ENCODE results near the gene GUCA1C.

The GUCA1C gene

GRCh38 chr3:108953700-108954099, at the start of gene GUCA1C:
GUCA1C (minus strand) TSS chr3:108953879; CDS start chr3:108953762, 117 bp downstream.
- no peak for DNase-seq (ENCODE audit: low read depth)

DNA sequence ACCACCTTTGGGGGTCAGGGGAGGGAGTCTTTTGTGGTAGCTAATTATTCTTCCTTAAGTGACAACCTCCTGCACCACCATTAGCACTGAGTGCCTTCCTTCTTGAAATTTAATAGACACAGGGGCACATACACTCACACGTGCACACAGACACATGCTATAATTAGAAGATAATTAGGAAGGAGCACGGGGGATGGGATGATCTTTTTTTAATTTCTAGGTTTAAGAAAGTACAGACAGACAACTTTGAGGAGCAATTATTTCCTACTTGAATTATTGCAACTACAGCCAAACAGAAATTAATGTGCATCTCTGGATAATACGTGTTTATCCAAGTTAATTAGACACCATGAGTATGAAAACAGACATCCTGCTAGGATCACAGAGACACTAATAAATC, 44.8 kb upstream of the GUCA1C start:
- no peak for DNase-seq (ENCODE audit: low read depth)

DNA sequence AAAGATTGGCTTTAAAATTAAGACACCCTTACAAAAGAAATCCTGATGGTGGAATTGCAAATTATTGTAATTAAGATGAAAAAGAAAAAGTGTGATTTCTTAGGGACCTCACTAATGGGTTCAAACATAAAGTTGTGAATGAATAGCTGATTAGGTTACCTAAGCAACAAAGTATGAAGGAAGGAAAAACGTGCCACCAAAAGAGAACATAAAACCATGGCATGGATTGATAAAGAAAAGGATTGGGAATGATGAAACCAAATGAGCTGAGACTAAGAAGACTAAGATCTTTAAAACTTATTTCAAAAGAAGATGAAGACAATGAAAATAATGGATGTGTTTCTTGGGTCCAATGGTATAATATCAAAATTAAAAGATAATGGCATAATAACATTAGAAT, 32.2 kb upstream of the GUCA1C start:
- DNase-seq (ENCODE audit: low read depth), result no peak

- no peak for DNase-seq (ENCODE audit: low read depth)
These were observed 29.4 kb upstream of the GUCA1C start for GRCh38 chr3:108983051-108983450.

GRCh38 chr3:108976058-108976457, 22.4 kb upstream of the GUCA1C start:
- no peak for DNase-seq (ENCODE audit: low read depth)

DNA sequence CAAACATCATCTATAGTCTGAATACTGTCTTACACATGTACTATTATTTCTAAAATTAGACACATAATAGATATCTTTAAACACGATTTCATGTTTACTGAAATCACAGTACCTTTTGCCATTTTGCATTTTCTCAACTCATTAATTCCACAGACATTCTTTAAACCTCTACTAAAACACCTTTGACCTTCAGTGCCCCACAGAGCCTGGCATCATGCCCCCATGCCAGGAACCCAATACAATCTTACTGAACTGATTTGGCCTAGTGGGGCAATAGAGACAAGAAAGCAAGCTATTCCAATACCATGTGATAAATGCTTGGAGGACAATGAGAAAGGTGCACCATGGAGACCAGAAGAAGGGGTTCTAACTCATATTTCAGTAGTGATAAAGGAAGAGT, 19.3 kb upstream of the GUCA1C start:
- no peak for DNase-seq (ENCODE audit: low read depth)

- no peak for DNase-seq (ENCODE audit: low read depth)
These were observed 18.8 kb upstream of the GUCA1C start for GRCh38 chr3:108972482-108972881.

DNA sequence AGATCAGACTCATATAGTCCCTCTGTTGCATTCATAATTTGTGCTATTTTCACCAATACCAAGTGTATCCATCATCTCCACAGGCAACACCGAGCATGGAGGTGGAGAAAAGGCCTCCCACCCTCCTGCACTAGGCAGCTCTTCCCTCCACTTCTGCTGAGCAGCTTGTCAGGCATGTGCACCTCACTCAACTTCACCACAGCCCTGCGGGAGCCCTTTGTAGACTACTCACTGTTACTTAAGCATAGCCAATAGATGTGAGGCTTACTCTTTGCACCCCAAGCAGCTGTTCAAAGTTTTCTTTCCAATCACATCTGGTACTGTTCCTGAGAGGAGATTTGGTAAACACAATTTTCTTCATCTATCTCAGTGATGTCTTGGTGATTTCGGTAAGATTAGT, 16.9 kb upstream of the GUCA1C start:
- DNase-seq (ENCODE audit: low read depth), result no peak

- no peak for DNase-seq (ENCODE audit: low read depth)
These were observed 13.1 kb upstream of the GUCA1C start for GRCh38 chr3:108966773-108967172.

GRCh38 chr3:108959017-108959416, 5.3 kb upstream of the GUCA1C start:
- DNase-seq (ENCODE audit: low read depth), result no peak

DNA sequence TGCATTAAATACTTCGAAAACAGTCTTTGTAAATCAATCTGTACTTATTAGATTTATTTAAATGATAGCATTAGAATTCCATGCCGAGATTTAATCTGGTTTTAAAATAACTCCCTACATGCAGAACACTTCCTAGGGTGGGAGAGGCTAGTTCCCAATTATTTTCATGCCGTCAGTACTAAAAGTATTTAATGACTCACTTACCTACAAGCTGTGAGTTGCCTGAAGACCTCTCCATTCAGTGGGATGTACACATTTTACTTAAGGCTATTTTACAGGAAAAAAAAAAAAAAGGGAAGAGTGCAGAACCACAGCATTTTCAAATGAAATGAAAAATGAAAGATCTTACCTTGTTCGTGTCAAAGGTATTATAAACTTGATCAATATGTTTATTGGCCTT, 469 bp downstream of the GUCA1C start:
- DNase-seq (ENCODE audit: low read depth), result no peak

DNA sequence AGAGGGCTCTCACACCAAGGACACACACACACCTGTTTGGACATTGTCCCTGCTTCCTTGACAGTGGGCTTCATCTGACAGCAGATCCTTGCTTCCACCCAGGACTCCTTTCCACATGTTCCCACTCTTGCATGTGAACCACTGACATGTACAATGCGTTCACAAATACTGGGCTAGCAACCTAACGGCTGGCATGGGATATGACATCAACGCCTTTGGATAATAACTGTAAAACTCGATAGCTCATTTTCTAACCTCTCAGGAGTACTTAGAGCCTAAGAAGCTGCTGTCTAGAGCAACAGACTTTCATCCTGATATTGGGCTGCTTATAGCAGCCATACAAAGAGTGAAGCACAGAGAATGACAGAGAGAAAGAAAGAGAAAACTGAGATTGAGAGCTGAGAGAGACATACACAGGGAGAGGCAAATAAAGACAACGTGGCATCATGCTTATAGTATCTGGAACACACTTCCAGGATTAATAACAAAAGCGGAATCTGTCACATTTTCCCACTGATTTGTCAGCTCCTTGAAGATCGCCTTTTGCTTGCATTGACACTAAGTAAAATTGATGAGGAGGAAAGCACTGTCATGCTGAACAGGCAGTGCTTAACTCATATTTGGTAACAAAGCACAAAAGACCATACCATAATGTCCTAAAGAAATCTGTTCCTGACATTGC, 1.7 kb downstream of the GUCA1C start:
- no peak for DNase-seq (ENCODE audit: low read depth)

DNA sequence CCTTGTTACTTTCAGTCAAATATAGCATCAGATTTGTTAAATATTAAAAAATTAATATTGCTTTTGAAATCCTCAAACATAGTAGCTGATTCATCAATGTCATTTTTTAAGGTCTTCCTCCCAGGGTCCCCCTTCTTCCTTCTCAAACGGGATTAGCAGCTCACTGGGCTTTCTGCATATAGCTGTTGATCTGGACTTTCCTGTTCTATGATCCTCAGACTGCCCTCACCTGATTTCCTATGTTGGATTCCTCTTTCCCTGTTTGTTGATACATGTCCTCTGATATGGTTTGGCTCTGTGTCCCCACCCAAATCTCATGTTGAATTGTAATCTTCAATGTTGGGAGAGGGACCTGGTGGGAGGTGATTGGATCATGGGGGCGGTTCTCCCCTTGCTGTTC, 5.8 kb downstream of the GUCA1C start:
- no peak for DNase-seq (ENCODE audit: low read depth)

DNA sequence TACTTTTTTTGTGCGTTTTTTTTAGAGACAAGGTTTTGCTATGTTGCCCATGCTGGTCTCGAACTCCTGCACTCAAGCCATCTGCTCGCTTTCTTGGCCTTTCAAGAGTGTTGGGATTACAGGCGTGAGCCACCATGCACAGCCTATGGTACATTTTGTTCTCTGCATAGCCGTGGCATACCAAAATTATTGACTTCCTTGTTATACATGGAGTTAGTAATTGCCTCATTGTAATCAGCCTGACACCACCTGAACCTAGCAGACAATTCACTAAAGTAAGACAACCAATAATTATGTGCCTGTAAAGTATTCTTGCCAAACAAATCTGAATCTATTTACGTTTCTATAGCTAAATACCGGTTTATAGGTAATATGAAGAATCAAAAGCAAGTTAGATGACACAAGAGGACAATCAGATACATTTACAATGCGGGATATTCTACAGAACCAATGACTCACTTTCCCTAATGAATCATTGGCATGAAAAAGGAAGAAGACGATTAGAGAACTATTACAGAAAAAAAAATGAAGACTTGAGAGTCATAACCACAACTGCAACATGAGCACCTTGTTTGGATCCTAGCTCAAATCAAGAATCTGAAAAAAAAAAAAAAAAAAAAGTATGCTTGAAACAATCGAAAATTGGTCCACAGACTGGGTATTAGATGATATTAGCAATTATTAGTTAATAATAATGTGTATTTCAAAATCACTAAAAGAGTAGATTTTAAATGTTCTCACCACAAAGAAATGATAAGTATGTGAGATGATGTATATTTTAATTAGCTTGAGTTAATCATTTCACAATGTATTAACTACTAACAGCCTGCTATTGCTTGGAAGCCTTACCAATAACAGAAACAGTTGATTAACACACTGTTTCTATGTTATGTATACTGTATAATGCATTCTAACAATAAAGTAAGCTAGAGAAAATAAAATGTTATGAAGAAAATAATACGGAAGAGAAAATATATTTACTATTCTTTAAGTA, 7.1 kb downstream of the GUCA1C start:
- no peak for DNase-seq (ENCODE audit: low read depth)

DNA sequence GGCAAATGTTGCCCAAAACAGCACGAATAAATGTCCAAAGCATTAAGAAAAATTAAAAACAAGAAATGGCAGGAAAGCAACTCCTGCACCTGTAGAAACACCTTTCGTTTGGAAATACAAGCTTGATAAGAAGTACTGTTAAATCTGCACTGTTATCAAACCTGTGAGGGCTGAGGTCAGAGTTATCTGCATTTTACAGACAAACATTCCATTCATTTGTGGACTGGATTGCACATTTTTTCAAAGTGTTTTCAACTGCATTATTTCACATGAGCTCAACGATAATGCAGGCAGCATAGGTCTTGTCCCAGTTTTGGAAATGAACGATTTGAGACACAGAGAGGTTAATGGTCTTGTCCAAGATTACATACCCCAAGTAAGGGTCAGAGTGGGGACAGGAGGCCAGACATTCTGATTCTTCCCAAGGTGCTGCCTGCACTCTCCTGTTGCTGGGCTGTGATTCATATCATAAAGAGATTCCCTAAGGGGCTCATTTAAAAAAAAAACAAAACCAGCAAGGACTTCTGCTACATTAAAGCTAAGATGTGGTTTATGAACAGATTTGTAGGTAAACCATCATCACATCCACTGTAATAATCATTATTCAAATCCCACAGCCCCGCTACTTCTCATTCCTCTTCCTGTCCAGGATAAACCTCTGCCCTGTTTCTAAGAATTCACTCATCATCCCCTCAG, 13.0 kb downstream of the GUCA1C start:
- DNase-seq (ENCODE audit: low read depth), result no peak

GRCh38 chr3:108940166-108940565, 13.5 kb downstream of the GUCA1C start:
- DNase-seq (ENCODE audit: low read depth), result no peak

GRCh38 chr3:108936924-108937689, 16.6 kb downstream of the GUCA1C start:
- no peak for DNase-seq (ENCODE audit: low read depth)

GRCh38 chr3:108931035-108931434, 22.6 kb downstream of the GUCA1C start:
- DNase-seq (ENCODE audit: low read depth), result no peak

GRCh38 chr3:108918866-108919265, 34.8 kb downstream of the GUCA1C start:
- DNase-seq (ENCODE audit: low read depth), result no peak

GRCh38 chr3:108914774-108915641, 38.7 kb downstream of the GUCA1C start:
- DNase-seq (ENCODE audit: low read depth), result peak; percentile 31

DNA sequence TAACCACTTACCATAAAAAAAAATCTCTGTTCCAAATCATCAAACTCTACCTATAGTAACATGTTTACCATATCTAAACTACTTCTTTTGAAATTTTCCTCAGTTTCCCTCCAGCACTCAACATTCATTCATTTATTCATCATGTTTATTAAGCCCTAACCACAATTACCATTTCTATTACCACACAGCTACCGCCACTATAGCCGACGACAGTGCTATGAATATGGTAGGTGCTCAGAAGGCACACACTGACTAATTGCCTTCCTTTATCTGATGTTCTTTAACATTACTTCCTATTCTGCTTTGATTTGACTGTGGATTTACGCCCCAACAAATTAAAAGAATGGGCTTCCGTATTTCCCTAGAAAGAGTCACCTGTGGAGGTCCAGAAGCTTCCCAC, 43.9 kb downstream of the GUCA1C start:
- no peak for DNase-seq (ENCODE audit: low read depth)

All from activated T-cell treated with anti-CD3 and anti-CD28 coated beads for 1 hour (primary cell).